Ishikawa (cell line): ENCODE measurements around the gene SRC.

Experiments used
- CEBPB ChIP-seq: IDR thresholded peaks from 2 replicates; pipeline ENCODE4 v1.6.1; 2012
- CREB1 ChIP-seq: IDR thresholded peaks from 2 replicates; pipeline ENCODE4 v1.6.1; 2012; ENCODE audit warnings: low read depth
- EGR1 ChIP-seq: IDR thresholded peaks from 2 replicates; pipeline ENCODE4 v1.6.1; 2012
- EP300 ChIP-seq: IDR thresholded peaks from 2 replicates; pipeline ENCODE4 v1.6.1; 2012; ENCODE audit warnings: borderline replicate concordance
- FOXM1 ChIP-seq: IDR thresholded peaks from 2 replicates; pipeline ENCODE4 v1.6.1; 2012; ENCODE audit warnings: low read depth, borderline replicate concordance
- MAX ChIP-seq: IDR thresholded peaks from 2 replicates; pipeline ENCODE4 v1.6.1; 2012
- NFIC ChIP-seq: IDR thresholded peaks from 2 replicates; pipeline ENCODE4 v1.6.1; 2012
- RAD21 ChIP-seq: IDR thresholded peaks from 2 replicates; pipeline ENCODE4 v1.6.1; 2012; ENCODE audit warnings: low read depth
- REST ChIP-seq: IDR thresholded peaks from 2 replicates; pipeline ENCODE4 v1.6.1; 2012; ENCODE audit warnings: low read depth, mild to moderate bottlenecking
- TAF1 ChIP-seq: IDR thresholded peaks from 2 replicates; pipeline ENCODE4 v1.6.1; 2012; ENCODE audit warnings: low read depth, mild to moderate bottlenecking
- TCF12 ChIP-seq: IDR thresholded peaks from 2 replicates; pipeline ENCODE4 v1.6.1; 2012; ENCODE audit warnings: low read depth
- TEAD4 ChIP-seq: IDR thresholded peaks from 2 replicates; pipeline ENCODE4 v1.6.1; 2012
- YY1 ChIP-seq: IDR thresholded peaks from 2 replicates; pipeline ENCODE4 v1.6.1; 2012; ENCODE audit warnings: low read depth

GRCh38 chr20:37398750-37399621, 53.0 kb downstream of the SRC start:
- TF ChIP-seq YY1 (no peak), EP300 (no peak), MAX (no peak), REST (no peak), TEAD4 (no peak), CEBPB (no peak), RAD21 (no peak), TAF1 (no peak), TCF12 (no peak), EGR1 (no peak), FOXM1 (no peak), CREB1 (no peak), NFIC (no peak)
